NOMO-1 (cell line): ENCODE measurements around the gene PLPPR3.
"Not testable (repeated sequence)": the region's sequence is repeated elsewhere in the genome, so short reads cannot be mapped to it uniquely, and the experiment has no call there.

Source experiments
- DNase-seq, 2 experiments: peaks; one replicate each; lab custom pipeline; 2025; ENCODE audit not compliant: unreplicated experiment in 2 of 2; lab: John Stamatoyannopoulos, UW

PLPPR3 gene

GRCh38 chr19:853614-854220 lies 32.0 kb upstream of the PLPPR3 start:
- not testable (repeated sequence) for DNase-seq

- DNase-seq: no peak
Measured at GRCh38 chr19:853014-853585, 31.3 kb upstream of the PLPPR3 start.

GRCh38 chr19:852136-853013 lies 30.6 kb upstream of the PLPPR3 start, which contains the start of gene ELANE:
Gene ELANE (plus strand): TSS chr19:852303. CDS start chr19:852329, 26 bp downstream.
- DNase-seq: peak; percentile 54 to 74

- DNase-seq: no peak
Measured at GRCh38 chr19:850979-851335, 29.2 kb upstream of the PLPPR3 start.

- peak; percentile 63 to 65 for DNase-seq
Measured at GRCh38 chr19:850221-850978, 28.6 kb upstream of the PLPPR3 start.

GRCh38 chr19:849195-849594 lies 27.4 kb upstream of the PLPPR3 start:
- DNase-seq: not testable (repeated sequence)

- peak in 1 of 2 experiments; percentile 41 for DNase-seq
Measured at GRCh38 chr19:848386-848921, 26.7 kb upstream of the PLPPR3 start.

- DNase-seq: no peak
Measured at GRCh38 chr19:845707-846521, 24.2 kb upstream of the PLPPR3 start.

GRCh38 chr19:844546-844971 lies 22.8 kb upstream of the PLPPR3 start:
- DNase-seq: no peak

GRCh38 chr19:843836-844545 lies 22.2 kb upstream of the PLPPR3 start:
- DNase-seq: peak in 1 of 2 experiments; percentile 47

- DNase-seq: peak; percentile 38 to 43
Measured at GRCh38 chr19:843180-843835, 21.6 kb upstream of the PLPPR3 start.

GRCh38 chr19:842802-843179 lies 21.0 kb upstream of the PLPPR3 start:
- not testable (repeated sequence) for DNase-seq

GRCh38 chr19:840519-841206 lies 18.9 kb upstream of the PLPPR3 start, which contains the start of gene PRTN3:
Gene PRTN3 (plus strand): TSS chr19:840999. CDS start chr19:841009, 10 bp downstream.
- DNase-seq: peak; percentile 72 to 74

- DNase-seq: no peak
Measured at GRCh38 chr19:835210-835810, 13.6 kb upstream of the PLPPR3 start.

- no peak for DNase-seq
Measured at GRCh38 chr19:834216-834615, 12.5 kb upstream of the PLPPR3 start.

- no peak for DNase-seq
Measured at GRCh38 chr19:831407-832369, 9.9 kb upstream of the PLPPR3 start.
